Liver (tissue), 3 donors: Measurements from ENCODE around the gene AUP1.

Experiments used
- CTCF ChIP-seq: fragments of 150-350 bp; IDR thresholded peaks from 2 replicates; pipeline ENCODE4 v1.5.1; 2017; ENCODE audit warnings: improper control_type of control experiment, low read depth, low read length; ENCODE audit not compliant: missing input control
- GABPA ChIP-seq, 2 donors: IDR thresholded peaks in 1 of 2; conservative IDR thresholded peaks in 1 of 2; 2 replicates each; pipeline ENCODE4 v1.6.1; 2016; ENCODE audit warnings: antibody characterized with exemption in 2 of 2, mild to moderate bottlenecking in 1 of 2, moderate library complexity in 1 of 2
- HNF4A ChIP-seq, 2 donors: conservative IDR thresholded peaks; 2 replicates each; pipeline ENCODE4 v1.6.1; 2016; ENCODE audit warnings: antibody characterized with exemption in 2 of 2, mild to moderate bottlenecking in 2 of 2
- MAX ChIP-seq: IDR thresholded peaks from 2 replicates; pipeline ENCODE4 v1.6.1; 2016; ENCODE audit warnings: antibody characterized with exemption
- REST ChIP-seq: IDR thresholded peaks from 2 replicates; pipeline ENCODE4 v1.6.1; 2016; ENCODE audit warnings: antibody characterized with exemption, mild to moderate bottlenecking
- SP1 ChIP-seq: IDR thresholded peaks from 2 replicates; pipeline ENCODE4 v1.6.1; 2018; ENCODE audit warnings: antibody characterized with exemption, mild to moderate bottlenecking
- TAF1 ChIP-seq: conservative IDR thresholded peaks from 2 replicates; pipeline ENCODE4 v1.6.1; 2016; ENCODE audit warnings: antibody characterized with exemption, mild to moderate bottlenecking
- ZBTB33 ChIP-seq: IDR thresholded peaks from 2 replicates; pipeline ENCODE4 v1.6.1; 2016; ENCODE audit warnings: antibody characterized with exemption
- donor health status: healthy.
- donor health status: healthy.

GRCh38 chr2:74510272-74510671 lies 19.2 kb downstream of the AUP1 start:
- no peak for TF ChIP-seq CTCF
- no peak for TF ChIP-seq ZBTB33
- TF ChIP-seq REST, result no peak
- no peak for TF ChIP-seq SP1
- TF ChIP-seq GABPA (IDR thresholded peaks at IDR 0.05 in 1 of 2, conservative IDR thresholded peaks at IDR 0.05 in 1 of 2), result no peak
- no peak for TF ChIP-seq TAF1
- TF ChIP-seq HNF4A (conservative IDR thresholded peaks at IDR 0.05), result no peak
- TF ChIP-seq MAX, result no peak
